ENCODE data around the gene PRKN.
A peak's percentile ranks its signal among the peaks of the same experiment; 100 is the strongest.

Gene PRKN

DNA sequence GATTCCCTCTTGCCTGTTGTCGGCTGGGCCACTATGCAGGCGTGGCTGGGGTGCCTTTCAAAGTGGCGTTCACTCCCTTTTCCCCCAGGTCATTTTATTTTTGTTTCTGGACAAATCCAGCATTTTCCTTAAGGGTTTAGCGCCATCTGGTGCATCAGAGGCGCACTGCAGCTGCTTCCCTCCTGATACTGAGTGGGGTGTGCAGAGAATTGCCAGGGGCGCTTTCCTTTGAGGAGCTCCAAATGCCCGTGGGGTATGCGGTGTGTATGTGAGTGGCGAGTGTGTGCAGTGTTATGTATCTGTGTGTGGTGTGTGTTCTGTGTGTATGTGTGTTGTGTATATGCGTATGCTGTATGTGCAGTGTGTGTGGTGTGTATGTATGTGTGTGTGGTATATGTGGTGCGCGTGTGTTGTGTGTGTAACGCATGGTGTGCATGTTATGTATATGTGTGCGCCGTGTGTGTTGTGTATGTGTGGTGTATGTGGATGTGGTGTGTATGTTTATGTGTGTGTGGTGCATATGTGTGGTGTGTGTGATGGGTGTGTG, 1353.6 kb downstream of the PRKN start:
- Histone ChIP-seq H3K4me1 (ENCODE audit: insufficient read depth, poor library complexity, severe bottlenecking) (peaks cover 14% of the 10 kb centered on the region), H3K9me3 (ENCODE audit: severe bottlenecking) (no peaks in the 10 kb centered on the region), H3K27ac (ENCODE audit: poor library complexity, severe bottlenecking) (no peak overlapping the region), H3K36me3 (ENCODE audit: low read depth) (no peaks in the 10 kb centered on the region), H3K4me3 (ENCODE audit: severe bottlenecking) (no peak overlapping the region), H3K27me3 (ENCODE audit: insufficient read depth, poor library complexity, severe bottlenecking) (no peaks in the 10 kb centered on the region)
- no peak for DNase-seq (ENCODE audit: low spot score)
- TF ChIP-seq, protein P1, sequence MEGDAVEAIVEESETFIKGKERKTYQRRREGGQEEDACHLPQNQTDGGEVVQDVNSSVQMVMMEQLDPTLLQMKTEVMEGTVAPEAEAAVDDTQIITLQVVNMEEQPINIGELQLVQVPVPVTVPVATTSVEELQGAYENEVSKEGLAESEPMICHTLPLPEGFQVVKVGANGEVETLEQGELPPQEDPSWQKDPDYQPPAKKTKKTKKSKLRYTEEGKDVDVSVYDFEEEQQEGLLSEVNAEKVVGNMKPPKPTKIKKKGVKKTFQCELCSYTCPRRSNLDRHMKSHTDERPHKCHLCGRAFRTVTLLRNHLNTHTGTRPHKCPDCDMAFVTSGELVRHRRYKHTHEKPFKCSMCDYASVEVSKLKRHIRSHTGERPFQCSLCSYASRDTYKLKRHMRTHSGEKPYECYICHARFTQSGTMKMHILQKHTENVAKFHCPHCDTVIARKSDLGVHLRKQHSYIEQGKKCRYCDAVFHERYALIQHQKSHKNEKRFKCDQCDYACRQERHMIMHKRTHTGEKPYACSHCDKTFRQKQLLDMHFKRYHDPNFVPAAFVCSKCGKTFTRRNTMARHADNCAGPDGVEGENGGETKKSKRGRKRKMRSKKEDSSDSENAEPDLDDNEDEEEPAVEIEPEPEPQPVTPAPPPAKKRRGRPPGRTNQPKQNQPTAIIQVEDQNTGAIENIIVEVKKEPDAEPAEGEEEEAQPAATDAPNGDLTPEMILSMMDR (IDR thresholded peaks at IDR 0.05; ENCODE audit: poor library complexity, severe bottlenecking), result peak; percentile 93
- peak; percentile 27; the same call in 2 of the 3 replicates for ATAC-seq (ENCODE audit: low read depth)

GRCh38 chr6:161372422-161372793, 1355.2 kb downstream of the PRKN start:
- H3K36me3 ChIP-seq (ENCODE audit: low read depth), result no peaks in the 10 kb centered on the region
- H3K4me1 ChIP-seq (ENCODE audit: insufficient read depth, poor library complexity, severe bottlenecking), result peaks cover 15% of the 10 kb centered on the region
- DNase-seq (ENCODE audit: low spot score), result no peak
- H3K9me3 ChIP-seq (ENCODE audit: severe bottlenecking), result no peaks in the 10 kb centered on the region
- no peak overlapping the region for H3K27ac ChIP-seq (ENCODE audit: poor library complexity, severe bottlenecking)
- TF ChIP-seq, protein P1 (IDR thresholded peaks at IDR 0.05; ENCODE audit: poor library complexity, severe bottlenecking), result no peak
- ATAC-seq (ENCODE audit: low read depth), result no peak
- no peaks in the 10 kb centered on the region for H3K27me3 ChIP-seq (ENCODE audit: insufficient read depth, poor library complexity, severe bottlenecking)
- H3K4me3 ChIP-seq (ENCODE audit: severe bottlenecking), result no peak overlapping the region

DNA sequence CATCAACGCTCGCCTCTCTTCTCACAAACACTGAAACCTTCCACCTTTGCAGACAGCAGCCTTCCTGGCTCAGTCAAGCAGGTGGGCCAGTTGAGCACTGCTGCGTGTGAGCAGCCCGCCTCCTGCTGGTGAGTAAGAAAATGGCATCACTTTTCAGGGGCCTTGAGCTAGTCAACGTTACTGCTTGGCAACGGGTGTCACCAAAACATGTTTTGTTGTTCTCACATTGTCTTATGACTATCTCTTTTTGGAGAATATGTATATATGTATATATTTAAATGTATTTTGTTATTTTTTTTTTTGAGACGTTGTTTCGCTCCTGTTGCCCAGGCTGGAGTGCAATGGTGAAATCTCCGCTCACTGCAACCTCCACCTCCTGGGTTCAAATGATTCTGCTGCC, 1356.7 kb downstream of the PRKN start:
- peaks cover 14% of the 10 kb centered on the region for H3K4me1 ChIP-seq (ENCODE audit: insufficient read depth, poor library complexity, severe bottlenecking)
- peak; percentile 50; the same call in 2 of the 3 replicates for ATAC-seq (ENCODE audit: low read depth)
- no peak overlapping the region for H3K27ac ChIP-seq (ENCODE audit: poor library complexity, severe bottlenecking)
- DNase-seq (ENCODE audit: low spot score), result no peak
- no peak overlapping the region for H3K4me3 ChIP-seq (ENCODE audit: severe bottlenecking)
- TF ChIP-seq, protein P1 (IDR thresholded peaks at IDR 0.05; ENCODE audit: poor library complexity, severe bottlenecking), result peak; percentile 97
- H3K36me3 ChIP-seq (ENCODE audit: low read depth), result no peaks in the 10 kb centered on the region
- no peaks in the 10 kb centered on the region for H3K9me3 ChIP-seq (ENCODE audit: severe bottlenecking)
- H3K27me3 ChIP-seq (ENCODE audit: insufficient read depth, poor library complexity, severe bottlenecking), result no peaks in the 10 kb centered on the region

- no peak overlapping the region for H3K27ac ChIP-seq (ENCODE audit: poor library complexity, severe bottlenecking)
- DNase-seq (ENCODE audit: low spot score), result peak; percentile 79
- H3K4me3 ChIP-seq (ENCODE audit: severe bottlenecking), result no peak overlapping the region
- peaks cover 8% of the 10 kb centered on the region for H3K4me1 ChIP-seq (ENCODE audit: insufficient read depth, poor library complexity, severe bottlenecking)
- no peaks in the 10 kb centered on the region for H3K9me3 ChIP-seq (ENCODE audit: severe bottlenecking)
- H3K36me3 ChIP-seq (ENCODE audit: low read depth), result no peaks in the 10 kb centered on the region
- TF ChIP-seq, protein P1 (IDR thresholded peaks at IDR 0.05; ENCODE audit: poor library complexity, severe bottlenecking), result no peak
- no peaks in the 10 kb centered on the region for H3K27me3 ChIP-seq (ENCODE audit: insufficient read depth, poor library complexity, severe bottlenecking)
- peak; percentile 90 for ATAC-seq (ENCODE audit: low read depth)
These were observed 1358.2 kb downstream of the PRKN start for GRCh38 chr6:161369339-161369738.

- peaks cover under 1% of the 10 kb centered on the region for H3K9me3 ChIP-seq (ENCODE audit: severe bottlenecking)
- no peak for DNase-seq (ENCODE audit: low spot score)
- H3K36me3 ChIP-seq (ENCODE audit: low read depth), result no peaks in the 10 kb centered on the region
- no peak overlapping the region for H3K27ac ChIP-seq (ENCODE audit: poor library complexity, severe bottlenecking)
- TF ChIP-seq, protein P1 (IDR thresholded peaks at IDR 0.05; ENCODE audit: poor library complexity, severe bottlenecking), result no peak
- H3K27me3 ChIP-seq (ENCODE audit: insufficient read depth, poor library complexity, severe bottlenecking), result no peaks in the 10 kb centered on the region
- H3K4me3 ChIP-seq (ENCODE audit: severe bottlenecking), result no peak overlapping the region
- no peak for ATAC-seq (ENCODE audit: low read depth)
- H3K4me1 ChIP-seq (ENCODE audit: insufficient read depth, poor library complexity, severe bottlenecking), result peaks cover 8% of the 10 kb centered on the region
These were observed 1359.1 kb downstream of the PRKN start for GRCh38 chr6:161368514-161368913.
